Neural progenitor cell (in vitro differentiated cells): ENCODE measurements around the gene PSMB2. TPM values are rescaled to one million over a fixed set of nuclear protein-coding genes. Genes with fewer than 3 reads are reported as not detected.

ENCODE experiments used
- DNase-seq: peaks from one replicate; pipeline ENCODE4 v3.0.0-alpha.2; 2016; ENCODE audit warnings: low spot score
- H2AFZ ChIP-seq: fragments of 200-600 bp; sonication (generic); replicated peaks from 2 replicates; pipeline ENCODE4 v1.6.1; 2016; ENCODE audit warnings: antibody characterized with exemption
- H3F3A ChIP-seq: fragments of 200-600 bp; sonication (generic); 2 replicates; pipeline ENCODE4 v1.6.1; 2016; ENCODE audit warnings: antibody characterized with exemption, low read depth
- H3K27ac ChIP-seq: fragments of 200-600 bp; sonication (generic); 2 replicates; pipeline ENCODE4 v1.5.1; 2016; ENCODE audit warnings: mild to moderate bottlenecking
- H3K27me3 ChIP-seq: fragments of 200-600 bp; sonication (generic); 2 replicates; pipeline ENCODE4 v1.6.1; 2016; ENCODE audit warnings: mild to moderate bottlenecking, moderate library complexity
- H3K36me3 ChIP-seq: fragments of 200-600 bp; sonication (generic); 2 replicates; pipeline ENCODE4 v1.5.1; 2016
- H3K4me1 ChIP-seq: fragments of 200-600 bp; sonication (generic); 2 replicates; pipeline ENCODE4 v1.6.1; 2016; ENCODE audit warnings: mixed run types
- H3K4me2 ChIP-seq: fragments of 200-600 bp; sonication (generic); 2 replicates; pipeline ENCODE4 v1.6.1; 2016
- H3K4me3 ChIP-seq: fragments of 200-600 bp; sonication (generic); 2 replicates; pipeline ENCODE4 v1.5.1; 2016
- H3K79me2 ChIP-seq: fragments of 200-600 bp; sonication (generic); 2 replicates; pipeline ENCODE4 v1.6.1; 2016; ENCODE audit warnings: low read depth
- H3K9ac ChIP-seq: fragments of 200-600 bp; sonication (generic); 2 replicates; pipeline ENCODE4 v1.6.1; 2016
- H3K9me3 ChIP-seq: fragments of 200-600 bp; sonication (generic); 2 replicates; pipeline ENCODE4 v1.5.1; 2016; ENCODE audit warnings: low read depth
- H4K20me1 ChIP-seq: fragments of 200-600 bp; sonication (generic); 2 replicates; pipeline ENCODE4 v1.6.1; 2016; ENCODE audit warnings: low read depth
- H3K27ac Mint-ChIP-seq: 3 replicates; pipeline ENCODE4 v1.8.0; 2021; ENCODE audit warnings: mixed read lengths
- H3K27me3 Mint-ChIP-seq: 2 replicates; pipeline ENCODE4 v1.8.0; 2022; ENCODE audit warnings: low read depth, mild to moderate bottlenecking, inconsistent platforms, moderate library complexity, mixed read lengths; ENCODE audit not compliant: insufficient read depth
- H3K36me3 Mint-ChIP-seq: 3 replicates; pipeline ENCODE4 v1.8.0; 2021; ENCODE audit warnings: mixed read lengths
- H3K4me1 Mint-ChIP-seq: 3 replicates; pipeline ENCODE4 v1.8.0; 2021; ENCODE audit warnings: mixed read lengths
- H3K4me3 Mint-ChIP-seq: 3 replicates; pipeline ENCODE4 v1.8.0; 2021; ENCODE audit warnings: mild to moderate bottlenecking, moderate library complexity, mixed read lengths
- H3K9me3 Mint-ChIP-seq: 3 replicates; pipeline ENCODE4 v1.8.0; 2020; ENCODE audit warnings: mixed read lengths
- CTCF ChIP-seq: fragments of 200-600 bp; sonication (generic); IDR thresholded peaks from 2 replicates; pipeline ENCODE4 v1.5.1; 2017; ENCODE audit warnings: antibody characterized with exemption, mild to moderate bottlenecking
- EZH2 ChIP-seq: fragments of 200-600 bp; sonication (generic); IDR thresholded peaks from 2 replicates; pipeline ENCODE4 v1.6.1; 2017; ENCODE audit warnings: antibody characterized with exemption, mild to moderate bottlenecking, moderate library complexity
- EZH2phosphoT487 ChIP-seq: fragments of 200-600 bp; sonication (generic); IDR thresholded peaks from 2 replicates; pipeline ENCODE4 v1.6.1; 2017; ENCODE audit warnings: antibody characterized with exemption
- total RNA-seq: library from RNA; depleted of rRNA; stranded (reverse); fragments of >200 nt; gene quantifications from 2 replicates; pipeline ENCODE4 v1.2.3, GENCODE V29; 2015; ENCODE audit warnings: low replicate concordance

PSMB2 gene
- total RNA-seq, 1 donor from 2014 or later = 29.7 TPM

GRCh38 chr1:35672116-35672515 lies 30.8 kb upstream of the PSMB2 start:
- H3K4me3 ChIP-seq = no peak overlapping the region
- H3K4me1 ChIP-seq = peaks cover 13% of the 10 kb centered on the region
- H3K79me2 ChIP-seq = no peaks in the 10 kb centered on the region
- no peaks in the 10 kb centered on the region for H3F3A ChIP-seq
- H4K20me1 ChIP-seq = no peaks in the 10 kb centered on the region
- peaks cover 8% of the 10 kb centered on the region for H3K4me1 Mint-ChIP-seq
- no peaks in the 10 kb centered on the region for H3K9me3 Mint-ChIP-seq
- no peaks in the 10 kb centered on the region for H3K9me3 ChIP-seq
- TF ChIP-seq CTCF = no peak
- no peak for TF ChIP-seq EZH2phosphoT487
- TF ChIP-seq EZH2 = no peak
- no peak overlapping the region for H3K27ac ChIP-seq
- no peaks in the 10 kb centered on the region for H3K36me3 Mint-ChIP-seq
- H3K27me3 Mint-ChIP-seq = peaks cover 9% of the 10 kb centered on the region
- DNase-seq = no peak
- no peak overlapping the region for H3K27ac Mint-ChIP-seq
- no peak overlapping the region for H3K9ac ChIP-seq
- H3K27me3 ChIP-seq = no peaks in the 10 kb centered on the region
- H2AFZ ChIP-seq = no peak overlapping the region
- no peak overlapping the region for H3K4me3 Mint-ChIP-seq
- no peak overlapping the region for H3K4me2 ChIP-seq
- H3K36me3 ChIP-seq = no peaks in the 10 kb centered on the region

GRCh38 chr1:35668506-35668905 lies 27.2 kb upstream of the PSMB2 start:
- H3K27ac ChIP-seq = no peak overlapping the region
- H3K27me3 Mint-ChIP-seq = peaks cover 10% of the 10 kb centered on the region
- peaks cover 3% of the 10 kb centered on the region for H3K27me3 ChIP-seq
- H4K20me1 ChIP-seq = no peaks in the 10 kb centered on the region
- no peak overlapping the region for H3K4me3 ChIP-seq
- no peaks in the 10 kb centered on the region for H3K9me3 Mint-ChIP-seq
- no peak overlapping the region for H3K4me2 ChIP-seq
- H3F3A ChIP-seq = no peaks in the 10 kb centered on the region
- peaks cover 8% of the 10 kb centered on the region for H3K4me1 Mint-ChIP-seq
- H3K4me3 Mint-ChIP-seq = no peak overlapping the region
- H3K79me2 ChIP-seq = no peaks in the 10 kb centered on the region
- no peak for DNase-seq
- no peak overlapping the region for H2AFZ ChIP-seq
- H3K4me1 ChIP-seq = peaks cover 17% of the 10 kb centered on the region
- H3K36me3 ChIP-seq = no peaks in the 10 kb centered on the region
- H3K9ac ChIP-seq = no peak overlapping the region
- H3K9me3 ChIP-seq = no peaks in the 10 kb centered on the region
- TF ChIP-seq EZH2 (no peak), CTCF (no peak)
- no peak overlapping the region for H3K27ac Mint-ChIP-seq
- no peaks in the 10 kb centered on the region for H3K36me3 Mint-ChIP-seq

- Histone ChIP-seq H3K27ac (no peak overlapping the region), H3F3A (no peaks in the 10 kb centered on the region), H3K79me2 (no peaks in the 10 kb centered on the region), H3K4me3 (no peak overlapping the region), H4K20me1 (no peaks in the 10 kb centered on the region), H3K4me1 (peaks cover 17% of the 10 kb centered on the region), H3K27me3 (peaks cover 3% of the 10 kb centered on the region), H3K9ac (no peak overlapping the region), H3K9me3 (no peaks in the 10 kb centered on the region), H3K36me3 (no peaks in the 10 kb centered on the region), H2AFZ (peak overlapping the region; percentile 82), H3K4me2 (no peak overlapping the region)
- peaks cover 12% of the 10 kb centered on the region for H3K27me3 Mint-ChIP-seq
- no peaks in the 10 kb centered on the region for H3K36me3 Mint-ChIP-seq
- no peak for DNase-seq
- no peak overlapping the region for H3K27ac Mint-ChIP-seq
- no peak for TF ChIP-seq EZH2phosphoT487
- TF ChIP-seq EZH2 = no peak
- TF ChIP-seq CTCF = no peak
- peaks cover 6% of the 10 kb centered on the region for H3K4me1 Mint-ChIP-seq
- H3K4me3 Mint-ChIP-seq = no peak overlapping the region
- H3K9me3 Mint-ChIP-seq = no peaks in the 10 kb centered on the region
Observed at GRCh38 chr1:35666916-35667315, 25.6 kb upstream of the PSMB2 start.

- Mint-ChIP-seq H3K27me3 (peaks cover 15% of the 10 kb centered on the region), H3K4me1 (peaks cover 6% of the 10 kb centered on the region), H3K27ac (no peak overlapping the region)
Observed at GRCh38 chr1:35666216-35666615, 24.9 kb upstream of the PSMB2 start.

More at GRCh38 chr1:35666216-35666615, 24.9 kb upstream of the PSMB2 start:
- Histone ChIP-seq H3K9ac (no peak overlapping the region), H2AFZ (no peak overlapping the region), H3K4me3 (no peak overlapping the region), H3K36me3 (no peaks in the 10 kb centered on the region), H3K4me2 (no peak overlapping the region), H3K79me2 (no peaks in the 10 kb centered on the region), H4K20me1 (peaks cover 5% of the 10 kb centered on the region), H3K27ac (no peak overlapping the region), H3K27me3 (peaks cover 3% of the 10 kb centered on the region), H3F3A (no peaks in the 10 kb centered on the region), H3K9me3 (no peaks in the 10 kb centered on the region), H3K4me1 (peaks cover 17% of the 10 kb centered on the region)
- Mint-ChIP-seq H3K36me3 (no peaks in the 10 kb centered on the region), H3K9me3 (no peaks in the 10 kb centered on the region), H3K4me3 (no peak overlapping the region)
- TF ChIP-seq EZH2 = no peak
- TF ChIP-seq CTCF = no peak
- TF ChIP-seq EZH2phosphoT487 = no peak
- DNase-seq = no peak
